ENCODE results near the gene TATDN2.

- TF ChIP-seq CTCF (conservative IDR thresholded peaks at IDR 0.05; ENCODE audit: low read depth, low read length) (no peak), EZH2 (IDR thresholded peaks at IDR 0.05; ENCODE audit: low read length, unreplicated experiment) (no peak), EZH2phosphoT487 (IDR thresholded peaks at IDR 0.05; ENCODE audit: borderline replicate concordance, low read length) (no peak)
Observed at GRCh38 chr3:10279384-10280176, 31.3 kb downstream of the TATDN2 start.

All from PC-3 (cell line).